GM12891 (cell line): ENCODE data around the gene NDUFV3.
"Not testable (repeated sequence)": the region's sequence is repeated elsewhere in the genome, so short reads cannot be mapped to it uniquely, and the experiment has no call there.

Source experiments
- POLR2A ChIP-seq: IDR thresholded peaks from 2 replicates; pipeline ENCODE4 v1.6.1; 2011; ENCODE audit warnings: low read depth, low read length, control low read depth
- TAF1 ChIP-seq: IDR thresholded peaks from 2 replicates; pipeline ENCODE4 v1.6.1; 2011; ENCODE audit warnings: low read depth, low read length, control low read depth

DNA sequence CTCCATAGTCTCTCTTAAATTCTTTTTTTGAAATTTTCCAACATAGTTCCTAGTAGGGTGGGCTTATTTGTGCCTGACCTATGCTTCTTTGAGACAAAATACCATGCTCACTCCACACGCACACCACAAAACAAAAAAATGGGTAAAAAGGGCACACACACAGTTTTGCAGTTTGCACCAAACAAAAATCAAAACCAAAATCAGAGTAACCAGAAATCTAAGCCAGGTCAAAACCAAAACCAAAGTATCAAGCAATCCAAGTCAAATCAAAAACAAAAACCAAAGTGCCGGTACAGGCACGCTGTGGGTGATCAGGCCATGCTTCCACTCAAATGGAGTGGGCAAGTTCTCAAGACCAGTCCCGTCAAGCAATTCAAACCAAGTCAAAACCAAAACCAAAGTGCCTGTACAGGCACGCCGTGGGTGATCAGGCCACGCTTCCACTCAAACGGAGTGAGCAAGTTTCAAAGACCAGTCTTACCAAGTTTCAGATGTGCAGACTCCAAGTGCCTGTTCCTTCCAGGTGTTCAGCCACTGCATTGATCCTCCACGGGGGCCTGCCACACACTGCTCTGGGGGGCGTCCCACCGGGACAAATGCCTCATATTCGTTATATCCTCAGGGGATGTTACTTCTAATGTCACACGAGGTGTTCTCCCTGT lies 56.1 kb downstream of the NDUFV3 start:
- not testable (repeated sequence) for TF ChIP-seq POLR2A, TAF1
